GM12878 (cell line): ENCODE data around the gene CNDP2. TPM values are rescaled to one million over a fixed set of nuclear protein-coding genes. Genes with fewer than 3 reads are reported as not detected.

Experiments
- PAX8 ChIP-seq: fragments of 450-650 bp; IDR thresholded peaks from 2 replicates; pipeline ENCODE4 v1.6.1; 2017; ENCODE audit warnings: mild to moderate bottlenecking, moderate library complexity
- SIN3A ChIP-seq: IDR thresholded peaks from 2 replicates; pipeline ENCODE4 v1.6.1; 2012; ENCODE audit warnings: low read depth, low read length, improper control_type of control experiment
- TAF1 ChIP-seq: IDR thresholded peaks from 2 replicates; pipeline ENCODE4 v1.6.1; 2011; ENCODE audit warnings: mild to moderate bottlenecking, low read depth, low read length, borderline replicate concordance
- TCF3 ChIP-seq: IDR thresholded peaks from 2 replicates; pipeline ENCODE4 v1.6.1; 2012; ENCODE audit warnings: low read depth, mild to moderate bottlenecking, low read length, borderline replicate concordance; ENCODE audit not compliant: insufficient read depth
- ZSCAN29 ChIP-seq: fragments of 450-650 bp; IDR thresholded peaks from 2 replicates; pipeline ENCODE4 v1.6.1; 2017; ENCODE audit warnings: mild to moderate bottlenecking, moderate library complexity
- polyA plus RNA-seq, 11 experiments: library from polyadenylated mRNA; depleted of rRNA in 4 of 11; unstranded in 6 of 11; stranded (reverse) in 5 of 11; fragments of >200 nt; fragmentation: Nextera tagmentation in 4 of 11; fragmentation: Illumina TruSeq in 1 of 11; extraction: Ambion mirVana in 4 of 11; extraction: Trizol in 1 of 11; gene quantifications; 1 replicate in 1 of 11; 2 replicates in 10 of 11; pipeline versions ENCODE4 v1.2.1 to v1.2.3, GENCODE V29; 2011 to 2016; ENCODE audit warnings: inconsistent platforms in 2 of 11, missing spikeins in 2 of 11, low read depth in 1 of 11
- total RNA-seq, 4 experiments: library from RNA; depleted of rRNA in 3 of 4; stranded (reverse); fragments of >200 nt in 3 of 4; fragmentation: Illumina TruSeq in 1 of 4; extraction: Trizol in 1 of 4; gene quantifications; 2 replicates each; pipeline versions ENCODE4 v1.2.1 to v1.2.3, GENCODE V29; 2013 to 2021
- TF ChIP-seq, protein P1 (sequence below): fragments of 450-650 bp; formaldehyde crosslinking; IDR thresholded peaks from 2 replicates; pipeline ENCODE4 v1.4.0; 2020; ENCODE audit warnings: mild to moderate bottlenecking, moderate library complexity
- TF ChIP-seq, protein P2 (sequence below): fragments of 450-650 bp; formaldehyde crosslinking; IDR thresholded peaks from 2 replicates; pipeline ENCODE4 v1.5.0; 2022; ENCODE audit warnings: mild to moderate bottlenecking, missing genetic modification characterization

Gene CNDP2
- total and polyA plus RNA-seq, 10 of the 15 experiments (the other 5 are each of a cell fraction or from before 2014, with no cell fraction given), result 63.5 to 213 (median 158) TPM

DNA sequence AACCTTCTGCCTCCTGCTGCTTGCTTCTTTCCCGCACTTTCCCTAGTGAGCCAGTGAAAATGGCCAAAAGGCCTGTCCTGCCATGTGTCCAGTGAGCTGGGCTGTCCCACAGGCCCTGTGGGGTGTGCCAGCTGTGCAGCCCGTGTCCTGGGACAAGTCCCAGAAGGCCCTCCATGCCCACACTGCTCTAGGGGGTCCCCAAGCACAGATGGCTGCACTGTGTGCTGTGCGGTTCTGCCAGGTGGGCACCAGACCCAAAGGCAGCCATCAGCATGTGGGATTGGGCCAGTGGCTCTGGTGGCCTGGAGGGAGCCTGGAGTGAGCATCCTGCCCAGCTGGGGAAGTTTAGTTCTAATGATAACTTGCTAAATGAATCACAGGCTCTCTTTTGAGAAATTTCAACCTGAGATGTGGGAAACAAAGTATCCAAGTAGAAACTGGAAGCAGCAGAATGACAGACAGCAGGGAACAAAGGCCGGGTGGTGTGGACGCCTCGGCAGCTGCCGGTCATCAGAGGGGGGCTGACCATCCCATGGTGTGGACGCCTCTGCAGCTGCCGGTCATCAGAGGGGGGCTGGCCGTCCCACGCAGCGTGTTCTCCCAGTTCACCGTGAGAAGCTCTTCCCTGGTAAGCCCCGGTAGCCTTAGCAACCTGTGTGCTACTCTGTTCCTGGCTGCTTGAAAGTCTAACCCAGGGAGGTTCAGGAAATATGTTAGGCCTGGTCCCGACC is 9.9 kb upstream of the CNDP2 start (continued):
- TF ChIP-seq, protein P1, sequence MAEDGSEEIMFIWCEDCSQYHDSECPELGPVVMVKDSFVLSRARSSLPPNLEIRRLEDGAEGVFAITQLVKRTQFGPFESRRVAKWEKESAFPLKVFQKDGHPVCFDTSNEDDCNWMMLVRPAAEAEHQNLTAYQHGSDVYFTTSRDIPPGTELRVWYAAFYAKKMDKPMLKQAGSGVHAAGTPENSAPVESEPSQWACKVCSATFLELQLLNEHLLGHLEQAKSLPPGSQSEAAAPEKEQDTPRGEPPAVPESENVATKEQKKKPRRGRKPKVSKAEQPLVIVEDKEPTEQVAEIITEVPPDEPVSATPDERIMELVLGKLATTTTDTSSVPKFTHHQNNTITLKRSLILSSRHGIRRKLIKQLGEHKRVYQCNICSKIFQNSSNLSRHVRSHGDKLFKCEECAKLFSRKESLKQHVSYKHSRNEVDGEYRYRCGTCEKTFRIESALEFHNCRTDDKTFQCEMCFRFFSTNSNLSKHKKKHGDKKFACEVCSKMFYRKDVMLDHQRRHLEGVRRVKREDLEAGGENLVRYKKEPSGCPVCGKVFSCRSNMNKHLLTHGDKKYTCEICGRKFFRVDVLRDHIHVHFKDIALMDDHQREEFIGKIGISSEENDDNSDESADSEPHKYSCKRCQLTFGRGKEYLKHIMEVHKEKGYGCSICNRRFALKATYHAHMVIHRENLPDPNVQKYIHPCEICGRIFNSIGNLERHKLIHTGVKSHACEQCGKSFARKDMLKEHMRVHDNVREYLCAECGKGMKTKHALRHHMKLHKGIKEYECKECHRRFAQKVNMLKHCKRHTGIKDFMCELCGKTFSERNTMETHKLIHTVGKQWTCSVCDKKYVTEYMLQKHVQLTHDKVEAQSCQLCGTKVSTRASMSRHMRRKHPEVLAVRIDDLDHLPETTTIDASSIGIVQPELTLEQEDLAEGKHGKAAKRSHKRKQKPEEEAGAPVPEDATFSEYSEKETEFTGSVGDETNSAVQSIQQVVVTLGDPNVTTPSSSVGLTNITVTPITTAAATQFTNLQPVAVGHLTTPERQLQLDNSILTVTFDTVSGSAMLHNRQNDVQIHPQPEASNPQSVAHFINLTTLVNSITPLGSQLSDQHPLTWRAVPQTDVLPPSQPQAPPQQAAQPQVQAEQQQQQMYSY (CRISPR knock-in tag), result no peak
- TF ChIP-seq, protein P2, sequence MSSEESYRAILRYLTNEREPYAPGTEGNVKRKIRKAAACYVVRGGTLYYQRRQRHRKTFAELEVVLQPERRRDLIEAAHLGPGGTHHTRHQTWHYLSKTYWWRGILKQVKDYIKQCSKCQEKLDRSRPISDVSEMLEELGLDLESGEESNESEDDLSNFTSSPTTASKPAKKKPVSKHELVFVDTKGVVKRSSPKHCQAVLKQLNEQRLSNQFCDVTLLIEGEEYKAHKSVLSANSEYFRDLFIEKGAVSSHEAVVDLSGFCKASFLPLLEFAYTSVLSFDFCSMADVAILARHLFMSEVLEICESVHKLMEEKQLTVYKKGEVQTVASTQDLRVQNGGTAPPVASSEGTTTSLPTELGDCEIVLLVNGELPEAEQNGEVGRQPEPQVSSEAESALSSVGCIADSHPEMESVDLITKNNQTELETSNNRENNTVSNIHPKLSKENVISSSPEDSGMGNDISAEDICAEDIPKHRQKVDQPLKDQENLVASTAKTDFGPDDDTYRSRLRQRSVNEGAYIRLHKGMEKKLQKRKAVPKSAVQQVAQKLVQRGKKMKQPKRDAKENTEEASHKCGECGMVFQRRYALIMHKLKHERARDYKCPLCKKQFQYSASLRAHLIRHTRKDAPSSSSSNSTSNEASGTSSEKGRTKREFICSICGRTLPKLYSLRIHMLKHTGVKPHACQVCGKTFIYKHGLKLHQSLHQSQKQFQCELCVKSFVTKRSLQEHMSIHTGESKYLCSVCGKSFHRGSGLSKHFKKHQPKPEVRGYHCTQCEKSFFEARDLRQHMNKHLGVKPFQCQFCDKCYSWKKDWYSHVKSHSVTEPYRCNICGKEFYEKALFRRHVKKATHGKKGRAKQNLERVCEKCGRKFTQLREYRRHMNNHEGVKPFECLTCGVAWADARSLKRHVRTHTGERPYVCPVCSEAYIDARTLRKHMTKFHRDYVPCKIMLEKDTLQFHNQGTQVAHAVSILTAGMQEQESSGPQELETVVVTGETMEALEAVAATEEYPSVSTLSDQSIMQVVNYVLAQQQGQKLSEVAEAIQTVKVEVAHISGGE (CRISPR knock-in tag), result no peak
- TF ChIP-seq SIN3A (no peak), PAX8 (no peak), TCF3 (no peak), TAF1 (no peak), ZSCAN29 (no peak)
- TF ChIP-seq, all 136 proteins: peak for 0
